ENCODE measurements around the gene SUGP2. TPM values are rescaled to one million over a fixed set of nuclear protein-coding genes. Genes with fewer than 3 reads are reported as not detected.

Gene SUGP2
- polyA plus RNA-seq, 1 donor from 2014 or later = 204 TPM

DNA sequence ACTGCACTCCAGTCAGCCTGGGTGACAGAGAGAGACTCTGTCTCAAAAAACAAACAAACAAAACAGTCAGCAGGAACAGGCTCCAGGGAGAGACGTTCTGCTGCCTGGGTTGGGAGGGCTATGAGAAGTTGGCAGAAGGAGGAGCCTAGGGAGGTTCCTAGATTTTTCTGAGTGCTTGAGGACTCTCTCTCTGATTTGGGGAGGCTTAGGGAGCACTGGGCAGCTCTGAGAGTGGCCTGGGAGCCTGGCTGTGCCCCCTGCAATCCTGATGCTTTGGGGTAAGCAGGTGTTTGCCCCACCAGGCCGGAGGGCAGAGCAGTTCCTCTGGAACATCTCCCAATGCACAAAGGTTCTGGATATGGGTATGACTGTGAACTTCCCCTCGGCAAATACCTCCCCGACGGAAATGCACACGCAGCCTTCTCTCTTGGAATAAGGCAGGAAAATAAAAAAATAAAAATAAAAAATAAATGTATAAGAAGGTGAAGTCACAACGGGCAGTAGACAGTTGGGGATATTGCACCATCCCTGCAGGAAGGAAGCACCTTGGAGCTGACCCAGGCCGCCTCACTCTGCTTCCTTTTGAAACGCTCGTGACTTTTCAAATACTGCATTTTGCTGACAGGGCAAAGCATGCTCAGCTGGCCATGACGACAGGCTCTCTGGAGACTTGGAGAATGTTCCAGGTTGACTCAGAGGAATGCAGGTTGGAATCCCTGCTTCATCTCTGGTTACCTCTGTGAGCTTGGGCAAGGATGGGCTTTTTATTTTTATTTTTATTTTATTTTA, 65.8 kb downstream of the SUGP2 start:
- H3K27ac ChIP-seq (ENCODE audit: low read length) = no peak overlapping the region
- H3K9me2 ChIP-seq (ENCODE audit: insufficient read depth, low read length) = no peaks in the 10 kb centered on the region
- H3F3A ChIP-seq (ENCODE audit: insufficient read depth, low read length, poor library complexity, severe bottlenecking) = no peaks in the 10 kb centered on the region
- no peak overlapping the region for H3K9ac ChIP-seq (ENCODE audit: low read length)
- no peak overlapping the region for H3K4me3 ChIP-seq (ENCODE audit: low read length)
- H3K27me3 ChIP-seq (ENCODE audit: insufficient read depth, low read depth, low read length) = no peaks in the 10 kb centered on the region
- H3K4me2 ChIP-seq (ENCODE audit: low read length) = no peak overlapping the region
- H4K20me1 ChIP-seq (ENCODE audit: insufficient read depth) = no peaks in the 10 kb centered on the region
- H3K9me3 ChIP-seq (ENCODE audit: low read length) = no peaks in the 10 kb centered on the region
- H3K36me3 ChIP-seq (ENCODE audit: insufficient read depth, low read length) = no peaks in the 10 kb centered on the region
- H2AFZ ChIP-seq (ENCODE audit: low read depth, low read length) = no peak overlapping the region
- H3K79me2 ChIP-seq (replicated peaks; ENCODE audit: insufficient read depth, low read length) = no peaks in the 10 kb centered on the region
- TF ChIP-seq EZH2 (IDR thresholded peaks at IDR 0.05; ENCODE audit: borderline replicate concordance, insufficient read depth, low read length, poor library complexity, severe bottlenecking) (no peak), POLR2AphosphoS5 (IDR thresholded peaks at IDR 0.05) (no peak), SMC3 (conservative IDR thresholded peaks at IDR 0.05; ENCODE audit: poor library complexity) (no peak), TAF1 (IDR thresholded peaks at IDR 0.05; ENCODE audit: low read depth) (no peak), MXI1 (conservative IDR thresholded peaks at IDR 0.05; ENCODE audit: poor library complexity, severe bottlenecking) (no peak), EP300 (conservative IDR thresholded peaks at IDR 0.05; ENCODE audit: poor library complexity, severe bottlenecking) (no peak), RAD21 (conservative IDR thresholded peaks at IDR 0.05) (no peak)
- TF ChIP-seq, protein P1, sequence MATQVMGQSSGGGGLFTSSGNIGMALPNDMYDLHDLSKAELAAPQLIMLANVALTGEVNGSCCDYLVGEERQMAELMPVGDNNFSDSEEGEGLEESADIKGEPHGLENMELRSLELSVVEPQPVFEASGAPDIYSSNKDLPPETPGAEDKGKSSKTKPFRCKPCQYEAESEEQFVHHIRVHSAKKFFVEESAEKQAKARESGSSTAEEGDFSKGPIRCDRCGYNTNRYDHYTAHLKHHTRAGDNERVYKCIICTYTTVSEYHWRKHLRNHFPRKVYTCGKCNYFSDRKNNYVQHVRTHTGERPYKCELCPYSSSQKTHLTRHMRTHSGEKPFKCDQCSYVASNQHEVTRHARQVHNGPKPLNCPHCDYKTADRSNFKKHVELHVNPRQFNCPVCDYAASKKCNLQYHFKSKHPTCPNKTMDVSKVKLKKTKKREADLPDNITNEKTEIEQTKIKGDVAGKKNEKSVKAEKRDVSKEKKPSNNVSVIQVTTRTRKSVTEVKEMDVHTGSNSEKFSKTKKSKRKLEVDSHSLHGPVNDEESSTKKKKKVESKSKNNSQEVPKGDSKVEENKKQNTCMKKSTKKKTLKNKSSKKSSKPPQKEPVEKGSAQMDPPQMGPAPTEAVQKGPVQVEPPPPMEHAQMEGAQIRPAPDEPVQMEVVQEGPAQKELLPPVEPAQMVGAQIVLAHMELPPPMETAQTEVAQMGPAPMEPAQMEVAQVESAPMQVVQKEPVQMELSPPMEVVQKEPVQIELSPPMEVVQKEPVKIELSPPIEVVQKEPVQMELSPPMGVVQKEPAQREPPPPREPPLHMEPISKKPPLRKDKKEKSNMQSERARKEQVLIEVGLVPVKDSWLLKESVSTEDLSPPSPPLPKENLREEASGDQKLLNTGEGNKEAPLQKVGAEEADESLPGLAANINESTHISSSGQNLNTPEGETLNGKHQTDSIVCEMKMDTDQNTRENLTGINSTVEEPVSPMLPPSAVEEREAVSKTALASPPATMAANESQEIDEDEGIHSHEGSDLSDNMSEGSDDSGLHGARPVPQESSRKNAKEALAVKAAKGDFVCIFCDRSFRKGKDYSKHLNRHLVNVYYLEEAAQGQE (IDR thresholded peaks at IDR 0.05; ENCODE audit: borderline replicate concordance) = no peak
- TF ChIP-seq, protein P2, sequence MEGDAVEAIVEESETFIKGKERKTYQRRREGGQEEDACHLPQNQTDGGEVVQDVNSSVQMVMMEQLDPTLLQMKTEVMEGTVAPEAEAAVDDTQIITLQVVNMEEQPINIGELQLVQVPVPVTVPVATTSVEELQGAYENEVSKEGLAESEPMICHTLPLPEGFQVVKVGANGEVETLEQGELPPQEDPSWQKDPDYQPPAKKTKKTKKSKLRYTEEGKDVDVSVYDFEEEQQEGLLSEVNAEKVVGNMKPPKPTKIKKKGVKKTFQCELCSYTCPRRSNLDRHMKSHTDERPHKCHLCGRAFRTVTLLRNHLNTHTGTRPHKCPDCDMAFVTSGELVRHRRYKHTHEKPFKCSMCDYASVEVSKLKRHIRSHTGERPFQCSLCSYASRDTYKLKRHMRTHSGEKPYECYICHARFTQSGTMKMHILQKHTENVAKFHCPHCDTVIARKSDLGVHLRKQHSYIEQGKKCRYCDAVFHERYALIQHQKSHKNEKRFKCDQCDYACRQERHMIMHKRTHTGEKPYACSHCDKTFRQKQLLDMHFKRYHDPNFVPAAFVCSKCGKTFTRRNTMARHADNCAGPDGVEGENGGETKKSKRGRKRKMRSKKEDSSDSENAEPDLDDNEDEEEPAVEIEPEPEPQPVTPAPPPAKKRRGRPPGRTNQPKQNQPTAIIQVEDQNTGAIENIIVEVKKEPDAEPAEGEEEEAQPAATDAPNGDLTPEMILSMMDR (IDR thresholded peaks at IDR 0.05; ENCODE audit: poor library complexity, severe bottlenecking) = no peak

DNA sequence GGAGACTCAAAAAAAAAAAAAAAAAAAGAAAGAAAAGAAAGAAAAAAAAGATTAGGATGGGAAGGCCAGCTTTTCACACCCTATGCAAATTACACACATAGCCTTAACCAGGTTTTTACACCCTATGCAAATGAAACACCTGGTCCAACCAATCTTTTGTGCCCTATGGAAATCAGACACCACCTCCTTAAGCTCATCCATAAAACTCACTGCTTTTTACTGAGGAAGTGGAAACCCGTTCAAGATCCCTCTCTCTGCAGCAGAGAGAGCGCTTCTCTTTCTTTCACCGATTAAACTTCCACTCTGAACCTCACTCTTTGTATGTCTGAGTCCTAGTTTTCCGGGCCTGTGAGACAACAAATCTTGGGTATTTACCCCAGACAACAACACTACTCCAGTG, 67.0 kb downstream of the SUGP2 start:
- Histone ChIP-seq H2AFZ (ENCODE audit: low read depth, low read length) (no peak overlapping the region), H3F3A (ENCODE audit: insufficient read depth, low read length, poor library complexity, severe bottlenecking) (no peaks in the 10 kb centered on the region), H3K9ac (ENCODE audit: low read length) (no peak overlapping the region), H3K27me3 (ENCODE audit: insufficient read depth, low read depth, low read length) (no peaks in the 10 kb centered on the region), H3K4me3 (ENCODE audit: low read length) (no peak overlapping the region), H3K9me2 (ENCODE audit: insufficient read depth, low read length) (no peaks in the 10 kb centered on the region), H3K27ac (ENCODE audit: low read length) (no peak overlapping the region), H3K79me2 (replicated peaks; ENCODE audit: insufficient read depth, low read length) (no peaks in the 10 kb centered on the region), H3K4me2 (ENCODE audit: low read length) (no peak overlapping the region), H3K36me3 (ENCODE audit: insufficient read depth, low read length) (no peaks in the 10 kb centered on the region), H4K20me1 (ENCODE audit: insufficient read depth) (no peaks in the 10 kb centered on the region), H3K9me3 (ENCODE audit: low read length) (no peaks in the 10 kb centered on the region)
- no peak for TF ChIP-seq MXI1 (conservative IDR thresholded peaks at IDR 0.05; ENCODE audit: poor library complexity, severe bottlenecking)
- TF ChIP-seq, protein P1 (IDR thresholded peaks at IDR 0.05; ENCODE audit: borderline replicate concordance) = no peak
- TF ChIP-seq EP300 (conservative IDR thresholded peaks at IDR 0.05; ENCODE audit: poor library complexity, severe bottlenecking) = no peak
- no peak for TF ChIP-seq SMC3 (conservative IDR thresholded peaks at IDR 0.05; ENCODE audit: poor library complexity)
- TF ChIP-seq RAD21 (conservative IDR thresholded peaks at IDR 0.05) = no peak
- TF ChIP-seq, protein P2 (IDR thresholded peaks at IDR 0.05; ENCODE audit: poor library complexity, severe bottlenecking) = no peak
- no peak for TF ChIP-seq TAF1 (IDR thresholded peaks at IDR 0.05; ENCODE audit: low read depth)
- no peak for TF ChIP-seq POLR2AphosphoS5 (IDR thresholded peaks at IDR 0.05)

All from neural cell (in vitro differentiated cells).